Renal cortical epithelial cell (primary cell): ENCODE data around the gene OGFOD2. TPM values are rescaled to one million over a fixed set of nuclear protein-coding genes. Genes with fewer than 3 reads are reported as not detected.

Source experiments
- total RNA-seq: library from RNA; depleted of rRNA; stranded (reverse); fragments of >200 nt; gene quantifications from 2 replicates; pipeline ENCODE4 v1.2.3, GENCODE V29; 2014

OGFOD2 gene
- total RNA-seq, 1 donor from 2014 or later = 9.9 TPM

Other genes with a start within 250 kb of the OGFOD2 start
- 0.60 and 0.87 TPM in 2 replicates for gene HCAR1, start 244.4 kb upstream of the OGFOD2 start, total RNA-seq
- 46.7 and 64.9 TPM in 2 replicates for gene DENR, start 222.4 kb upstream of the OGFOD2 start, total RNA-seq
- 0.65 and 1.2 TPM in 2 replicates for gene CCDC62, start 200.7 kb upstream of the OGFOD2 start, total RNA-seq
- gene HIP1R, start 139.8 kb upstream of the OGFOD2 start, total RNA-seq = 90.6 and 93.9 TPM in 2 replicates
- 14.1 and 25.8 TPM in 2 replicates for gene VPS37B, start 79.1 kb upstream of the OGFOD2 start, total RNA-seq
- 3.0 and 6.5 TPM in 2 replicates for gene ABCB9, start 8.8 kb upstream of the OGFOD2 start, total RNA-seq
- gene ARL6IP4, start 5.4 kb downstream of the OGFOD2 start, total RNA-seq = 119 and 198 TPM in 2 replicates
- gene PITPNM2, start 175.8 kb downstream of the OGFOD2 start, total RNA-seq = 2.4 and 16.5 TPM in 2 replicates